SK-N-SH treated with all-trans-retinoic acid at 6 μM for 48 hours (cell line): ENCODE measurements around the gene GALNT13.

Experiments
- ATAC-seq: fragments of 200-7000 bp; cut with Tn5 transposase; 3 replicates; pipeline ENCODE4 v1.9.1; 2020; ENCODE audit warnings: mild to moderate bottlenecking, moderate library complexity
- ARNTL ChIP-seq: fragments of 450-650 bp; formaldehyde crosslinking; IDR thresholded peaks from 2 replicates; pipeline ENCODE4 v1.5.0; 2020; ENCODE audit warnings: low read depth, mild to moderate bottlenecking, moderate library complexity, borderline replicate concordance
- CSDC2 ChIP-seq: fragments of 250-450 bp; sonication (Bioruptor Pico); IDR thresholded peaks from 2 replicates; pipeline ENCODE4 v1.5.0; 2020; ENCODE audit warnings: mild to moderate bottlenecking, moderate library complexity
- ESRRG ChIP-seq: fragments of 250-450 bp; sonication (Bioruptor Pico); IDR thresholded peaks from 2 replicates; pipeline ENCODE4 v1.6.1; 2021; ENCODE audit warnings: mild to moderate bottlenecking
- GLIS3 ChIP-seq: fragments of 250-450 bp; sonication (Bioruptor Pico); IDR thresholded peaks from 2 replicates; pipeline ENCODE4 v1.5.0; 2020; ENCODE audit warnings: mild to moderate bottlenecking, moderate library complexity
- ISL1 ChIP-seq: fragments of 250-450 bp; sonication (Bioruptor Pico); IDR thresholded peaks from 2 replicates; pipeline ENCODE4 v2.1.2; 2022; ENCODE audit warnings: mild to moderate bottlenecking, moderate library complexity
- OSR1 ChIP-seq: fragments of 250-450 bp; sonication (Bioruptor Pico); IDR thresholded peaks from 2 replicates; pipeline ENCODE4 v1.8.0; 2022; ENCODE audit warnings: moderate library complexity, mild to moderate bottlenecking, inconsistent platforms
- PPARA ChIP-seq: fragments of 250-450 bp; sonication (Bioruptor Pico); IDR thresholded peaks from 2 replicates; pipeline ENCODE4 v1.5.0; 2020; ENCODE audit warnings: mild to moderate bottlenecking, borderline replicate concordance
- RARB ChIP-seq: fragments of 250-450 bp; sonication (Bioruptor Pico); IDR thresholded peaks from 2 replicates; pipeline ENCODE4 v1.8.0; 2021; ENCODE audit warnings: mild to moderate bottlenecking, moderate library complexity
- SNAI2 ChIP-seq: fragments of 250-450 bp; sonication (Bioruptor Pico); IDR thresholded peaks from 2 replicates; pipeline ENCODE4 v1.5.0; 2020; ENCODE audit warnings: mild to moderate bottlenecking, moderate library complexity
- TCF4 ChIP-seq: fragments of 250-450 bp; sonication (Bioruptor Pico); IDR thresholded peaks from 2 replicates; pipeline ENCODE4 v1.8.0; 2021; ENCODE audit warnings: mild to moderate bottlenecking, moderate library complexity, borderline replicate concordance
- TOX ChIP-seq: fragments of 250-450 bp; sonication (Bioruptor Pico); IDR thresholded peaks from 2 replicates; pipeline ENCODE4 v1.8.0; 2021; ENCODE audit warnings: mild to moderate bottlenecking, moderate library complexity, borderline replicate concordance
- ZC3H10 ChIP-seq: fragments of 250-450 bp; sonication (Bioruptor Pico); IDR thresholded peaks from 2 replicates; pipeline ENCODE4 v1.5.1; 2021; ENCODE audit warnings: mild to moderate bottlenecking, moderate library complexity
- ZFP3 ChIP-seq: fragments of 250-450 bp; sonication (Bioruptor Pico); IDR thresholded peaks from 2 replicates; pipeline ENCODE4 v1.5.0; 2020; ENCODE audit warnings: mild to moderate bottlenecking, moderate library complexity
- ZFP30 ChIP-seq: fragments of 450-650 bp; formaldehyde crosslinking; IDR thresholded peaks from 2 replicates; pipeline ENCODE4 v1.5.0; 2022; ENCODE audit warnings: mild to moderate bottlenecking, moderate library complexity
- ZNF565 ChIP-seq: fragments of 450-650 bp; formaldehyde crosslinking; conservative IDR thresholded peaks from 2 replicates; pipeline ENCODE4 v1.5.0; 2020; ENCODE audit warnings: low read depth, mild to moderate bottlenecking, moderate library complexity
- ZNF70 ChIP-seq: fragments of 450-650 bp; formaldehyde crosslinking; IDR thresholded peaks from 2 replicates; pipeline ENCODE4 v1.5.0; 2020; ENCODE audit warnings: mild to moderate bottlenecking, moderate library complexity
- ZNF8 ChIP-seq: fragments of 450-650 bp; formaldehyde crosslinking; IDR thresholded peaks from 2 replicates; pipeline ENCODE4 v1.5.0; 2020; ENCODE audit warnings: mild to moderate bottlenecking, moderate library complexity
- TF ChIP-seq, protein P1 (sequence below): fragments of 250-450 bp; sonication (Bioruptor Pico); IDR thresholded peaks from 2 replicates; pipeline ENCODE4 v1.5.0; 2020; ENCODE audit warnings: mild to moderate bottlenecking, moderate library complexity
- TF ChIP-seq, protein P2 (sequence below): fragments of 250-450 bp; sonication (Bioruptor Pico); IDR thresholded peaks from 2 replicates; pipeline ENCODE4 v1.5.1; 2020; ENCODE audit warnings: low read depth, mild to moderate bottlenecking, moderate library complexity
- TF ChIP-seq, protein P3 (sequence below): fragments of 250-450 bp; sonication (Bioruptor Pico); IDR thresholded peaks from 2 replicates; pipeline ENCODE4 v1.8.0; 2021; ENCODE audit warnings: low read depth, mild to moderate bottlenecking, moderate library complexity, borderline replicate concordance
- TF ChIP-seq, protein P4 (sequence below): fragments of 250-450 bp; sonication (Bioruptor Pico); IDR thresholded peaks from 2 replicates; pipeline ENCODE4 v1.8.0; 2020; ENCODE audit warnings: mild to moderate bottlenecking, moderate library complexity, borderline replicate concordance

GALNT13 gene

DNA sequence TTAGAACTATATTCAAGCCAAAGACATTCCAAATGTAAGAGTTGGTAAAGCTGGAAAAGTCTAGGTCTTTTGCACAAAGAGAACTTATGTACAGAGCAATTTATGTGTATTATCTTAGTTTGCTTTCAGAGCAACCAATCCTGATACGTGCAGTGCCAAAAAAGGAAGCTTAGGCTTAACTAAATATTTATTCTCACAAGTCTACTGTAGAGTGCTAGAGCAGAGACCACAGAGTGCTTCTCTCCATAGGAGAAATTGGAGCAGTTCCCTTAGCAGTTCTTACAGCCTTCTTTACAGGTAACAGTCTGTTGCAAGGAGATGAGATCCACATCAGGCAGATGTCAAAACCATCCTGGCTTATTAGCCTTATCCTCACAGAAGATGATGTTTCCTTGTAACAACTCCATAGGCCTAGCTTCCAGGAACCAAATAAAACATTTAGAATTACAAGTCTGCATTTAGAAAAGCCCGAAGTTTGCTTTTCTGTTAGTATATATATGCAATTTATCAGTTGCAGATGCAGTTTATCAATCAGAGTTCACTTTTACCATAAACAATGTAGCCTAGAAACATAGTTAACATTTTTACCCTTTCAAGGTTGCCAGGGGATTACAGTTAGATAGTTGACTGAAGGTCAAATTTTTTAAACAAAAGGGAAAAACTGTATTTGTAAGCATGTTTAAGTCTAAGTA, 576.2 kb downstream of the GALNT13 start:
- no peak for ATAC-seq
- TF ChIP-seq TOX (CRISPR knock-in tag) (no peak), TCF4 (no peak), ISL1 (CRISPR knock-in tag) (no peak), PPARA (CRISPR knock-in tag) (no peak), SNAI2 (no peak), OSR1 (CRISPR knock-in tag) (no peak), ZNF70 (no peak), CSDC2 (CRISPR knock-in tag) (no peak), RARB (CRISPR knock-in tag) (no peak), ZNF8 (no peak), ZC3H10 (CRISPR knock-in tag) (no peak), ZNF565 (no peak)
- TF ChIP-seq, protein P1, sequence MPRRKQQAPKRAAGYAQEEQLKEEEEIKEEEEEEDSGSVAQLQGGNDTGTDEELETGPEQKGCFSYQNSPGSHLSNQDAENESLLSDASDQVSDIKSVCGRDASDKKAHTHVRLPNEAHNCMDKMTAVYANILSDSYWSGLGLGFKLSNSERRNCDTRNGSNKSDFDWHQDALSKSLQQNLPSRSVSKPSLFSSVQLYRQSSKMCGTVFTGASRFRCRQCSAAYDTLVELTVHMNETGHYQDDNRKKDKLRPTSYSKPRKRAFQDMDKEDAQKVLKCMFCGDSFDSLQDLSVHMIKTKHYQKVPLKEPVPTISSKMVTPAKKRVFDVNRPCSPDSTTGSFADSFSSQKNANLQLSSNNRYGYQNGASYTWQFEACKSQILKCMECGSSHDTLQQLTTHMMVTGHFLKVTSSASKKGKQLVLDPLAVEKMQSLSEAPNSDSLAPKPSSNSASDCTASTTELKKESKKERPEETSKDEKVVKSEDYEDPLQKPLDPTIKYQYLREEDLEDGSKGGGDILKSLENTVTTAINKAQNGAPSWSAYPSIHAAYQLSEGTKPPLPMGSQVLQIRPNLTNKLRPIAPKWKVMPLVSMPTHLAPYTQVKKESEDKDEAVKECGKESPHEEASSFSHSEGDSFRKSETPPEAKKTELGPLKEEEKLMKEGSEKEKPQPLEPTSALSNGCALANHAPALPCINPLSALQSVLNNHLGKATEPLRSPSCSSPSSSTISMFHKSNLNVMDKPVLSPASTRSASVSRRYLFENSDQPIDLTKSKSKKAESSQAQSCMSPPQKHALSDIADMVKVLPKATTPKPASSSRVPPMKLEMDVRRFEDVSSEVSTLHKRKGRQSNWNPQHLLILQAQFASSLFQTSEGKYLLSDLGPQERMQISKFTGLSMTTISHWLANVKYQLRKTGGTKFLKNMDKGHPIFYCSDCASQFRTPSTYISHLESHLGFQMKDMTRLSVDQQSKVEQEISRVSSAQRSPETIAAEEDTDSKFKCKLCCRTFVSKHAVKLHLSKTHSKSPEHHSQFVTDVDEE (CRISPR knock-in tag), result no peak
- TF ChIP-seq, all 23 proteins: peak for 0

DNA sequence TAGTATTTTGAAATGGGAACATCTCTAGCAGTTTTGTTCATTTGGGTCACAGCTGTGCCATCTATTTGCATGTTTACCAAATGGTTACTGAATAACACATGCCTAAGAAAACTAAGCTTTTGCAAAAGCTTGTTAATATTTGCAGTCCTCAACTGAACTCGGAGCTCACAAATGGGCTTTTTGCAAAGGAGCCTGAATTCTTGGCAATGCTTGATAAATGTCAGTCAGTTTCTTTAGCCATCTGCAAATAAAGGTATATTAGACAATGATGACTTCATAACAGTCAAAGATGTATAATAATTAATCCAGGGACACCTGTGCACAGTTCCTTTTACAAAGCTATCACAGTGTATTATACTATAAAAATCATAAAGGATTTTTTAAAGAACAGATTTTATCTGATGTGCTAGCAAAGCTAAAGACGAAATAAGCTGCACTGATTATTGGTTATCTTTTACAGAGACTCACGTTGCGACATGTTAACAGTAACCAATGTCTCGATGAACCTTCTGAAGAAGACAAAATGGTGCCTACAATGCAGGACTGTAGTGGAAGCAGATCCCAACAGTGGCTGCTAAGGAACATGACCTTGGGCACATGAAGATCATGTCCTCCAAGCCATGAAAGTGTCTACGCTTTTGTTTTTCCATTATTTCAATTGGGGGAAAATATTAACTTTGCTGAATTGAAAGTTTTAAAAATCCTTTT, 578.4 kb downstream of the GALNT13 start:
- ATAC-seq, result no peak
- TF ChIP-seq ESRRG (CRISPR knock-in tag) (no peak), ZC3H10 (CRISPR knock-in tag) (no peak), ZNF70 (no peak), GLIS3 (no peak), CSDC2 (CRISPR knock-in tag) (no peak), ISL1 (CRISPR knock-in tag) (no peak), ZNF565 (no peak), TOX (CRISPR knock-in tag) (no peak), TCF4 (no peak), ZFP30 (CRISPR knock-in tag) (no peak), ZFP3 (no peak), ARNTL (no peak)
- TF ChIP-seq, protein P2, sequence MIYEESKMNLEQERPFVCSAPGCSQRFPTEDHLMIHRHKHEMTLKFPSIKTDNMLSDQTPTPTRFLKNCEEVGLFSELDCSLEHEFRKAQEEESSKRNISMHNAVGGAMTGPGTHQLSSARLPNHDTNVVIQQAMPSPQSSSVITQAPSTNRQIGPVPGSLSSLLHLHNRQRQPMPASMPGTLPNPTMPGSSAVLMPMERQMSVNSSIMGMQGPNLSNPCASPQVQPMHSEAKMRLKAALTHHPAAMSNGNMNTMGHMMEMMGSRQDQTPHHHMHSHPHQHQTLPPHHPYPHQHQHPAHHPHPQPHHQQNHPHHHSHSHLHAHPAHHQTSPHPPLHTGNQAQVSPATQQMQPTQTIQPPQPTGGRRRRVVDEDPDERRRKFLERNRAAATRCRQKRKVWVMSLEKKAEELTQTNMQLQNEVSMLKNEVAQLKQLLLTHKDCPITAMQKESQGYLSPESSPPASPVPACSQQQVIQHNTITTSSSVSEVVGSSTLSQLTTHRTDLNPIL (CRISPR knock-in tag), result no peak
- TF ChIP-seq, protein P3, sequence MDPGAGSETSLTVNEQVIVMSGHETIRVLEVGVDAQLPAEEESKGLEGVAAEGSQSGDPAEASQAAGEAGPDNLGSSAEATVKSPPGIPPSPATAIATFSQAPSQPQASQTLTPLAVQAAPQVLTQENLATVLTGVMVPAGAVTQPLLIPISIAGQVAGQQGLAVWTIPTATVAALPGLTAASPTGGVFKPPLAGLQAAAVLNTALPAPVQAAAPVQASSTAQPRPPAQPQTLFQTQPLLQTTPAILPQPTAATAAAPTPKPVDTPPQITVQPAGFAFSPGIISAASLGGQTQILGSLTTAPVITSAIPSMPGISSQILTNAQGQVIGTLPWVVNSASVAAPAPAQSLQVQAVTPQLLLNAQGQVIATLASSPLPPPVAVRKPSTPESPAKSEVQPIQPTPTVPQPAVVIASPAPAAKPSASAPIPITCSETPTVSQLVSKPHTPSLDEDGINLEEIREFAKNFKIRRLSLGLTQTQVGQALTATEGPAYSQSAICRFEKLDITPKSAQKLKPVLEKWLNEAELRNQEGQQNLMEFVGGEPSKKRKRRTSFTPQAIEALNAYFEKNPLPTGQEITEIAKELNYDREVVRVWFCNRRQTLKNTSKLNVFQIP (CRISPR knock-in tag), result no peak
- TF ChIP-seq, all 23 proteins: peak for 0

DNA sequence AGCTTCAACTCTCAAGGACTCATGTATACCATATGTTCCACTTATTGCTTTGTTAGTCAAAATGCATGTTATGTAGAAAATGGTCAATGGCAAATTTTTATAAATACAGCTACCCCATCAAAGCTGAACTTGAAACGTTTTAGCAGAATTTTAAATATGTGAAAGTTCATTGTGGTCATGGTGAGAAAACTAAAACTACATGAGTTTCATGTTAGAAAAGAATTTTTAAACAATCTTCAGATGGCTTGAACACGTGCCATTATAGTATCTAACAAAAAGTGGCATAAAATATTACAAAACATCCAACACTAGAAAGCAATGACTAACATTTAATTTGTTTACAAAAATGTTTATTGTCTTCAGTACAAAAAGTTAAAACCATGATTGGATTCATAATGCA, 580.7 kb downstream of the GALNT13 start:
- TF ChIP-seq PPARA (CRISPR knock-in tag) (no peak), TOX (CRISPR knock-in tag) (no peak), RARB (CRISPR knock-in tag) (no peak), GLIS3 (no peak), ZNF8 (no peak), CSDC2 (CRISPR knock-in tag) (no peak), SNAI2 (no peak), TCF4 (no peak), ESRRG (CRISPR knock-in tag) (no peak)
- TF ChIP-seq, protein P2 (CRISPR knock-in tag), result no peak
- TF ChIP-seq, protein P4, sequence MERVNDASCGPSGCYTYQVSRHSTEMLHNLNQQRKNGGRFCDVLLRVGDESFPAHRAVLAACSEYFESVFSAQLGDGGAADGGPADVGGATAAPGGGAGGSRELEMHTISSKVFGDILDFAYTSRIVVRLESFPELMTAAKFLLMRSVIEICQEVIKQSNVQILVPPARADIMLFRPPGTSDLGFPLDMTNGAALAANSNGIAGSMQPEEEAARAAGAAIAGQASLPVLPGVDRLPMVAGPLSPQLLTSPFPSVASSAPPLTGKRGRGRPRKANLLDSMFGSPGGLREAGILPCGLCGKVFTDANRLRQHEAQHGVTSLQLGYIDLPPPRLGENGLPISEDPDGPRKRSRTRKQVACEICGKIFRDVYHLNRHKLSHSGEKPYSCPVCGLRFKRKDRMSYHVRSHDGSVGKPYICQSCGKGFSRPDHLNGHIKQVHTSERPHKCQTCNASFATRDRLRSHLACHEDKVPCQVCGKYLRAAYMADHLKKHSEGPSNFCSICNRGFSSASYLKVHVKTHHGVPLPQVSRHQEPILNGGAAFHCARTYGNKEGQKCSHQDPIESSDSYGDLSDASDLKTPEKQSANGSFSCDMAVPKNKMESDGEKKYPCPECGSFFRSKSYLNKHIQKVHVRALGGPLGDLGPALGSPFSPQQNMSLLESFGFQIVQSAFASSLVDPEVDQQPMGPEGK (CRISPR knock-in tag), result no peak
- ATAC-seq, result no peak
